HCT116 (cell line): ENCODE measurements around the gene SLC9A2. TPM values are rescaled to one million over a fixed set of nuclear protein-coding genes. Genes with fewer than 3 reads are reported as not detected.

Experiments
- ATAC-seq: fragments of 200-7000 bp; cut with Tn5 transposase; 2 replicates; pipeline ENCODE4 v1.9.1; 2020; ENCODE audit warnings: mild to moderate bottlenecking, moderate library complexity
- BruUV-seq: library from RNA; stranded (reverse); fragments of 400-500 nt; replicated peaks from 2 replicates; lab custom pipeline; 2021; lab: Mats Ljungman, UMichigan
- CTCF ChIA-PET: fragments of 300-600 bp; sonication (Branson Sonifier 250); formaldehyde crosslinking; loops from one replicate; lab custom pipeline; 2021; ENCODE audit warnings: antibody characterized with exemption; lab: Charles Lee
- POLR2A ChIA-PET: fragments of 300-600, 350-600 bp; sonication (Branson Sonifier 250); formaldehyde crosslinking; loops from one replicate; lab custom pipeline; 2021; ENCODE audit warnings: antibody characterized with exemption; lab: Charles Lee
- RAD21 ChIA-PET, 2 experiments: fragments of 300-600 bp; sonication (Branson Sonifier 250); formaldehyde crosslinking; loops; one replicate each; lab custom pipeline; 2023; ENCODE audit warnings: low total read pairs in 2 of 2; ENCODE audit not compliant: uncharacterized antibody in 2 of 2, unreplicated experiment in 2 of 2, low non-redundant PET in 1 of 2; lab: Charles Lee
- DNase-seq: peaks from one replicate; pipeline ENCODE4 v3.0.0-alpha.2; 2010; ENCODE audit warnings: low read depth, low spot score
- H2AFZ ChIP-seq: fragments of 200-600 bp; shearing (Covaris generic), sonication (generic); 2 replicates; pipeline ENCODE4 v1.6.1; 2017; ENCODE audit warnings: low read depth, mixed run types, mixed read lengths, antibody characterized with exemption, low read length; ENCODE audit not compliant: poor library complexity, severe bottlenecking
- H3K27ac ChIP-seq: 2 replicates; pipeline ENCODE4 v1.5.1; 2012; ENCODE audit warnings: low read depth, low read length
- H3K27me3 ChIP-seq: fragments of 200-600 bp; sonication (generic); 2 replicates; pipeline ENCODE4 v1.6.1; 2016; ENCODE audit warnings: mixed run types, low read length, mixed read lengths; ENCODE audit not compliant: insufficient read depth
- H3K36me3 ChIP-seq, 2 experiments: fragments of 200-500 bp in 1 of 2; fragments of 200-600 bp in 1 of 2; sonication (Bioruptor generic) in 1 of 2; sonication (generic) in 1 of 2; 2 replicates each; pipeline versions ENCODE4 v1.5.1 to v1.6.1; 2014 to 2016; ENCODE audit warnings: low read length in 2 of 2, inconsistent platforms in 1 of 2, mixed read lengths in 1 of 2, mixed run types in 1 of 2; ENCODE audit not compliant: insufficient read depth in 2 of 2, control insufficient read depth in 1 of 2
- H3K4me1 ChIP-seq, 2 experiments: fragments of 200-600 bp in 1 of 2; sonication (generic) in 1 of 2; 2 replicates each; pipeline versions ENCODE4 v1.5.1 to v1.6.1; 2012 to 2017; ENCODE audit warnings: low read length in 2 of 2, inconsistent platforms in 1 of 2, mild to moderate bottlenecking in 1 of 2, mixed read lengths in 1 of 2, mixed run types in 1 of 2, moderate library complexity in 1 of 2; ENCODE audit not compliant: insufficient read depth in 2 of 2, control insufficient read depth in 1 of 2
- H3K4me2 ChIP-seq: fragments of 200-600 bp; sonication (generic); 2 replicates; pipeline ENCODE4 v1.6.1; 2017; ENCODE audit warnings: mixed run types, low read length, mixed read lengths
- H3K4me3 ChIP-seq, 2 experiments: fragments of 200-600 bp in 1 of 2; sonication (generic) in 1 of 2; replicated peaks in 1 of 2; 2 replicates each; pipeline ENCODE4 v1.5.1; 2011 to 2016; ENCODE audit warnings: low read length in 2 of 2, control low read depth in 1 of 2, low read depth in 1 of 2, mild to moderate bottlenecking in 1 of 2, mixed read lengths in 1 of 2, mixed run types in 1 of 2
- H3K79me2 ChIP-seq: fragments of 200-600 bp; sonication (generic); 2 replicates; pipeline ENCODE4 v1.6.1; 2017; ENCODE audit warnings: mild to moderate bottlenecking, mixed run types, low read length, moderate library complexity, mixed read lengths; ENCODE audit not compliant: insufficient read depth
- H3K9ac ChIP-seq: fragments of 200-600 bp; sonication (generic); 2 replicates; pipeline ENCODE4 v1.6.1; 2016; ENCODE audit warnings: low read length, mixed read lengths
- H3K9me2 ChIP-seq: fragments of 200-600 bp; sonication (generic), shearing (Covaris generic); 2 replicates; pipeline ENCODE4 v1.6.1; 2017; ENCODE audit warnings: mixed run types, mild to moderate bottlenecking, moderate library complexity; ENCODE audit not compliant: insufficient read depth
- H3K9me3 ChIP-seq, 2 experiments: fragments of 200-500 bp in 1 of 2; fragments of 200-600 bp in 1 of 2; sonication (Bioruptor generic) in 1 of 2; sonication (generic) in 1 of 2; 2 replicates each; pipeline ENCODE4 v1.6.1; 2014 to 2017; ENCODE audit warnings: low read length in 2 of 2, mixed read lengths in 2 of 2, inconsistent platforms in 1 of 2, low read depth in 1 of 2, mild to moderate bottlenecking in 1 of 2, mixed run types in 1 of 2, moderate library complexity in 1 of 2; ENCODE audit not compliant: control insufficient read depth in 1 of 2, insufficient read depth in 1 of 2
- H4K20me1 ChIP-seq: fragments of 200-600 bp; sonication (generic), shearing (Covaris generic); 2 replicates; pipeline ENCODE4 v1.6.1; 2017; ENCODE audit warnings: mixed run types, mild to moderate bottlenecking, moderate library complexity; ENCODE audit not compliant: insufficient read depth
- ATF3 ChIP-seq: IDR thresholded peaks from 2 replicates; pipeline ENCODE4 v1.6.1; 2012
- CTCF ChIP-seq, 3 experiments: fragments of 200-600 bp in 1 of 3; sonication (generic) in 1 of 3; IDR thresholded peaks in 2 of 3; conservative IDR thresholded peaks in 1 of 3; 2 replicates each; pipeline ENCODE4 v1.5.1; 2012 to 2017; ENCODE audit warnings: low read depth in 2 of 3, low read length in 2 of 3, antibody characterized with exemption in 1 of 3, borderline replicate concordance in 1 of 3, control low read depth in 1 of 3, mild to moderate bottlenecking in 1 of 3, mixed read lengths in 1 of 3, mixed run types in 1 of 3, moderate library complexity in 1 of 3; ENCODE audit not compliant: insufficient read depth in 1 of 3
- JUND ChIP-seq: IDR thresholded peaks from 2 replicates; pipeline ENCODE4 v1.6.1; 2012
- REST ChIP-seq: IDR thresholded peaks from 2 replicates; pipeline ENCODE4 v1.6.1; 2012; ENCODE audit warnings: low read depth
- intact Hi-C: fragments of 100-400 bp; cut with micrococcal nuclease; formaldehyde crosslinking; loops from 2 replicates; pipeline ENCODE4 v1.10.0; 2022
- total RNA-seq: library from RNA; stranded (reverse); gene quantifications from one replicate; pipeline ENCODE4 v1.2.1, GENCODE V29; 2021; ENCODE audit not compliant: unreplicated experiment

The SLC9A2 gene
- total RNA-seq, 1 experiment from 2014 or later: 1.4 TPM

- no TSS peak for BruUV-seq
- Histone ChIP-seq H3K9ac (no peak overlapping the region), H3K36me3 (no peaks in the 10 kb centered on the region), H3K9me3 (no peaks in the 10 kb centered on the region), H3K27ac (no peak overlapping the region), H4K20me1 (no peaks in the 10 kb centered on the region), H3K9me2 (no peaks in the 10 kb centered on the region), H2AFZ (no peak overlapping the region), H3K27me3 (0 out of 2 replicates have a peak, but pooled peaks cover 5% of the 10 kb centered on the region), H3K4me2 (no peak overlapping the region), H3K79me2 (no peaks in the 10 kb centered on the region), H3K4me3 (no peak overlapping the region), H3K4me1 (no peaks in the 10 kb centered on the region)
- intact Hi-C loops: no loop called here
- ChIA-PET RAD21 (no interaction called here), CTCF (no interaction called here), POLR2A (no interaction called here)
- DNase-seq: no peak
- TF ChIP-seq JUND (no peak), REST (no peak), CTCF (IDR thresholded peaks at IDR 0.05 in 2 of 3, conservative IDR thresholded peaks at IDR 0.05 in 1 of 3; ENCODE audit: borderline replicate concordance in 1 of 3, insufficient read depth in 1 of 3, low read depth in 2 of 3, low read length in 2 of 3) (no peak), ATF3 (no peak)
- no peak for ATAC-seq
Observed at GRCh38 chr2:102639429-102639828, 20.1 kb downstream of the SLC9A2 start.
